HCT116 (cell line): ENCODE measurements around the gene DLG2. TPM values are rescaled to one million over a fixed set of nuclear protein-coding genes. Genes with fewer than 3 reads are reported as not detected.

ENCODE experiments used
- ATAC-seq: fragments of 200-7000 bp; cut with Tn5 transposase; 2 replicates; pipeline ENCODE4 v1.9.1; 2020; ENCODE audit warnings: mild to moderate bottlenecking, moderate library complexity
- BruUV-seq: library from RNA; stranded (reverse); fragments of 400-500 nt; replicated peaks from 2 replicates; lab custom pipeline; 2021; lab: Mats Ljungman, UMichigan
- CTCF ChIA-PET: fragments of 300-600 bp; sonication (Branson Sonifier 250); formaldehyde crosslinking; loops from one replicate; lab custom pipeline; 2021; ENCODE audit warnings: antibody characterized with exemption; lab: Charles Lee
- POLR2A ChIA-PET: fragments of 300-600, 350-600 bp; sonication (Branson Sonifier 250); formaldehyde crosslinking; loops from one replicate; lab custom pipeline; 2021; ENCODE audit warnings: antibody characterized with exemption; lab: Charles Lee
- RAD21 ChIA-PET, 2 experiments: fragments of 300-600 bp; sonication (Branson Sonifier 250); formaldehyde crosslinking; loops; one replicate each; lab custom pipeline; 2023; ENCODE audit warnings: low total read pairs in 2 of 2; ENCODE audit not compliant: uncharacterized antibody in 2 of 2, unreplicated experiment in 2 of 2, low non-redundant PET in 1 of 2; lab: Charles Lee
- DNase-seq: peaks from one replicate; pipeline ENCODE4 v3.0.0-alpha.2; 2010; ENCODE audit warnings: low read depth, low spot score
- H2AFZ ChIP-seq: fragments of 200-600 bp; shearing (Covaris generic), sonication (generic); 2 replicates; pipeline ENCODE4 v1.6.1; 2017; ENCODE audit warnings: low read depth, mixed run types, mixed read lengths, antibody characterized with exemption, low read length; ENCODE audit not compliant: poor library complexity, severe bottlenecking
- H3K27ac ChIP-seq: 2 replicates; pipeline ENCODE4 v1.5.1; 2012; ENCODE audit warnings: low read depth, low read length
- H3K27me3 ChIP-seq: fragments of 200-600 bp; sonication (generic); 2 replicates; pipeline ENCODE4 v1.6.1; 2016; ENCODE audit warnings: mixed run types, low read length, mixed read lengths; ENCODE audit not compliant: insufficient read depth
- H3K36me3 ChIP-seq, 2 experiments: fragments of 200-500 bp in 1 of 2; fragments of 200-600 bp in 1 of 2; sonication (Bioruptor generic) in 1 of 2; sonication (generic) in 1 of 2; 2 replicates each; pipeline versions ENCODE4 v1.5.1 to v1.6.1; 2014 to 2016; ENCODE audit warnings: low read length in 2 of 2, inconsistent platforms in 1 of 2, mixed read lengths in 1 of 2, mixed run types in 1 of 2; ENCODE audit not compliant: insufficient read depth in 2 of 2, control insufficient read depth in 1 of 2
- H3K4me1 ChIP-seq, 2 experiments: fragments of 200-600 bp in 1 of 2; sonication (generic) in 1 of 2; 2 replicates each; pipeline versions ENCODE4 v1.5.1 to v1.6.1; 2012 to 2017; ENCODE audit warnings: low read length in 2 of 2, inconsistent platforms in 1 of 2, mild to moderate bottlenecking in 1 of 2, mixed read lengths in 1 of 2, mixed run types in 1 of 2, moderate library complexity in 1 of 2; ENCODE audit not compliant: insufficient read depth in 2 of 2, control insufficient read depth in 1 of 2
- H3K4me2 ChIP-seq: fragments of 200-600 bp; sonication (generic); 2 replicates; pipeline ENCODE4 v1.6.1; 2017; ENCODE audit warnings: mixed run types, low read length, mixed read lengths
- H3K4me3 ChIP-seq, 2 experiments: fragments of 200-600 bp in 1 of 2; sonication (generic) in 1 of 2; replicated peaks in 1 of 2; 2 replicates each; pipeline ENCODE4 v1.5.1; 2011 to 2016; ENCODE audit warnings: low read length in 2 of 2, control low read depth in 1 of 2, low read depth in 1 of 2, mild to moderate bottlenecking in 1 of 2, mixed read lengths in 1 of 2, mixed run types in 1 of 2
- H3K79me2 ChIP-seq: fragments of 200-600 bp; sonication (generic); 2 replicates; pipeline ENCODE4 v1.6.1; 2017; ENCODE audit warnings: mild to moderate bottlenecking, mixed run types, low read length, moderate library complexity, mixed read lengths; ENCODE audit not compliant: insufficient read depth
- H3K9ac ChIP-seq: fragments of 200-600 bp; sonication (generic); 2 replicates; pipeline ENCODE4 v1.6.1; 2016; ENCODE audit warnings: low read length, mixed read lengths
- H3K9me2 ChIP-seq: fragments of 200-600 bp; sonication (generic), shearing (Covaris generic); 2 replicates; pipeline ENCODE4 v1.6.1; 2017; ENCODE audit warnings: mixed run types, mild to moderate bottlenecking, moderate library complexity; ENCODE audit not compliant: insufficient read depth
- H3K9me3 ChIP-seq, 2 experiments: fragments of 200-500 bp in 1 of 2; fragments of 200-600 bp in 1 of 2; sonication (Bioruptor generic) in 1 of 2; sonication (generic) in 1 of 2; 2 replicates each; pipeline ENCODE4 v1.6.1; 2014 to 2017; ENCODE audit warnings: low read length in 2 of 2, mixed read lengths in 2 of 2, inconsistent platforms in 1 of 2, low read depth in 1 of 2, mild to moderate bottlenecking in 1 of 2, mixed run types in 1 of 2, moderate library complexity in 1 of 2; ENCODE audit not compliant: control insufficient read depth in 1 of 2, insufficient read depth in 1 of 2
- H4K20me1 ChIP-seq: fragments of 200-600 bp; sonication (generic), shearing (Covaris generic); 2 replicates; pipeline ENCODE4 v1.6.1; 2017; ENCODE audit warnings: mixed run types, mild to moderate bottlenecking, moderate library complexity; ENCODE audit not compliant: insufficient read depth
- CBX3 ChIP-seq: IDR thresholded peaks from 2 replicates; pipeline ENCODE4 v1.6.1; 2012; ENCODE audit warnings: low read depth
- EGR1 ChIP-seq: IDR thresholded peaks from 2 replicates; pipeline ENCODE4 v1.6.1; 2012; ENCODE audit warnings: low read depth
- EZH2phosphoT487 ChIP-seq: fragments of 200-600 bp; IDR thresholded peaks from 2 replicates; pipeline ENCODE4 v1.6.1; 2018; ENCODE audit warnings: antibody characterized with exemption, borderline replicate concordance
- FOSL1 ChIP-seq: IDR thresholded peaks from 2 replicates; pipeline ENCODE4 v1.6.1; 2012; ENCODE audit warnings: low read depth
- POLR2A ChIP-seq: IDR thresholded peaks from 2 replicates; pipeline ENCODE4 v1.7.0; 2011; ENCODE audit warnings: borderline replicate concordance; ENCODE audit not compliant: insufficient read depth, insufficient read length; ENCODE audit errors: extremely low read depth
- POLR2AphosphoS5 ChIP-seq: IDR thresholded peaks from 2 replicates; pipeline ENCODE4 v1.6.1; 2011; ENCODE audit warnings: mild to moderate bottlenecking, low read depth, low read length, moderate library complexity
- RAD21 ChIP-seq: IDR thresholded peaks from 2 replicates; pipeline ENCODE4 v1.6.1; 2012; ENCODE audit warnings: low read depth, mild to moderate bottlenecking
- SIN3A ChIP-seq: IDR thresholded peaks from 2 replicates; pipeline ENCODE4 v1.6.1; 2012; ENCODE audit warnings: low read depth
- SP1 ChIP-seq: IDR thresholded peaks from 2 replicates; pipeline ENCODE4 v1.6.1; 2012; ENCODE audit warnings: low read depth
- SRF ChIP-seq: IDR thresholded peaks from 2 replicates; pipeline ENCODE4 v1.6.1; 2012; ENCODE audit warnings: low read depth
- TCF7L2 ChIP-seq: IDR thresholded peaks from 2 replicates; pipeline ENCODE4 v1.7.0; 2011; ENCODE audit warnings: borderline replicate concordance, inconsistent platforms; ENCODE audit not compliant: insufficient read depth, insufficient read length; ENCODE audit errors: extremely low read depth
- YY1 ChIP-seq: IDR thresholded peaks from 2 replicates; pipeline ENCODE4 v1.6.1; 2011; ENCODE audit warnings: low read length, low read depth, moderate library complexity, mild to moderate bottlenecking; ENCODE audit not compliant: insufficient replicate concordance; ENCODE audit errors: extremely low read depth
- ZNF274 ChIP-seq: fragments of 200-500 bp; sonication (Bioruptor generic); IDR thresholded peaks from 2 replicates; pipeline ENCODE4 v1.6.1; 2014; ENCODE audit warnings: mild to moderate bottlenecking, low read depth, low read length, inconsistent platforms
- intact Hi-C: fragments of 100-400 bp; cut with micrococcal nuclease; formaldehyde crosslinking; loops from 2 replicates; pipeline ENCODE4 v1.10.0; 2022
- total RNA-seq: library from RNA; stranded (reverse); gene quantifications from one replicate; pipeline ENCODE4 v1.2.1, GENCODE V29; 2021; ENCODE audit not compliant: unreplicated experiment
- TF ChIP-seq, protein P1 (sequence below): IDR thresholded peaks from 2 replicates; pipeline ENCODE4 v1.6.1; 2012; ENCODE audit warnings: low read depth
- TF ChIP-seq, protein P2 (sequence below), 3 experiments: fragments of 200-600 bp in 1 of 3; sonication (generic) in 1 of 3; IDR thresholded peaks in 2 of 3; conservative IDR thresholded peaks in 1 of 3; 2 replicates each; pipeline ENCODE4 v1.5.1; 2012 to 2017; ENCODE audit warnings: low read depth in 2 of 3, low read length in 2 of 3, antibody characterized with exemption in 1 of 3, borderline replicate concordance in 1 of 3, control low read depth in 1 of 3, mild to moderate bottlenecking in 1 of 3, mixed read lengths in 1 of 3, mixed run types in 1 of 3, moderate library complexity in 1 of 3; ENCODE audit not compliant: insufficient read depth in 1 of 3
- TF ChIP-seq, protein P3 (sequence below): IDR thresholded peaks from 2 replicates; pipeline ENCODE4 v1.6.1; 2011; ENCODE audit warnings: mild to moderate bottlenecking, low read length, moderate library complexity; ENCODE audit not compliant: insufficient replicate concordance; ENCODE audit errors: extremely low read depth

DLG2 gene
- total RNA-seq, 1 experiment from 2014 or later, result 2.4 TPM

DNA sequence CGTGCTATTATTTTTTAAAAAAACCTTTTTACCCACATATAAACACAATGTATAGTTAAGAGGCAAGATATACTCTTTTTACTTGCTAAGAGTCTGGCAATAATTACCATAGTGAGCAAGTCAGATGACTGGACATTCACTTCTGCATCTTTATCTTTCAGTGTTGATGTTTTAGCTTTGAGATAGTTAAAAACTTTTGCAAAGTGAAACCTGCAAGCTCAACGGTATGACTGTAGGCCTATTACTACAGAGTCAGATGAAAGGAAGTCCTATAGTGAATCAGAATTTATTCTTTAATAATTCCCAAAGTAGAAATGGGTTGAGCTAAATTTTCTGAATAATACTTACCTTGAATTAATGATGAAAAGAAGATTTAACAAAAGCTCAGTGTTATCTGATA lies 2104.2 kb downstream of the DLG2 start:
- Histone ChIP-seq H3K9me2 (no peaks in the 10 kb centered on the region), H3K4me1 (no peaks in the 10 kb centered on the region), H4K20me1 (no peaks in the 10 kb centered on the region), H2AFZ (no peak overlapping the region), H3K36me3 (no peaks in the 10 kb centered on the region), H3K4me2 (no peak overlapping the region), H3K9ac (no peak overlapping the region), H3K79me2 (no peaks in the 10 kb centered on the region), H3K27me3 (peaks cover 30% of the 10 kb centered on the region), H3K9me3 (no peaks in the 10 kb centered on the region), H3K4me3 (no peak overlapping the region), H3K27ac (no peak overlapping the region)
- no peak for DNase-seq
- TF ChIP-seq FOSL1 (no peak), SP1 (no peak), POLR2AphosphoS5 (no peak), POLR2A (no peak), TCF7L2 (no peak), EGR1 (no peak), CBX3 (no peak), SRF (no peak), YY1 (no peak), EZH2phosphoT487 (no peak), ZNF274 (no peak), RAD21 (no peak), SIN3A (no peak)
- TF ChIP-seq, protein P1, sequence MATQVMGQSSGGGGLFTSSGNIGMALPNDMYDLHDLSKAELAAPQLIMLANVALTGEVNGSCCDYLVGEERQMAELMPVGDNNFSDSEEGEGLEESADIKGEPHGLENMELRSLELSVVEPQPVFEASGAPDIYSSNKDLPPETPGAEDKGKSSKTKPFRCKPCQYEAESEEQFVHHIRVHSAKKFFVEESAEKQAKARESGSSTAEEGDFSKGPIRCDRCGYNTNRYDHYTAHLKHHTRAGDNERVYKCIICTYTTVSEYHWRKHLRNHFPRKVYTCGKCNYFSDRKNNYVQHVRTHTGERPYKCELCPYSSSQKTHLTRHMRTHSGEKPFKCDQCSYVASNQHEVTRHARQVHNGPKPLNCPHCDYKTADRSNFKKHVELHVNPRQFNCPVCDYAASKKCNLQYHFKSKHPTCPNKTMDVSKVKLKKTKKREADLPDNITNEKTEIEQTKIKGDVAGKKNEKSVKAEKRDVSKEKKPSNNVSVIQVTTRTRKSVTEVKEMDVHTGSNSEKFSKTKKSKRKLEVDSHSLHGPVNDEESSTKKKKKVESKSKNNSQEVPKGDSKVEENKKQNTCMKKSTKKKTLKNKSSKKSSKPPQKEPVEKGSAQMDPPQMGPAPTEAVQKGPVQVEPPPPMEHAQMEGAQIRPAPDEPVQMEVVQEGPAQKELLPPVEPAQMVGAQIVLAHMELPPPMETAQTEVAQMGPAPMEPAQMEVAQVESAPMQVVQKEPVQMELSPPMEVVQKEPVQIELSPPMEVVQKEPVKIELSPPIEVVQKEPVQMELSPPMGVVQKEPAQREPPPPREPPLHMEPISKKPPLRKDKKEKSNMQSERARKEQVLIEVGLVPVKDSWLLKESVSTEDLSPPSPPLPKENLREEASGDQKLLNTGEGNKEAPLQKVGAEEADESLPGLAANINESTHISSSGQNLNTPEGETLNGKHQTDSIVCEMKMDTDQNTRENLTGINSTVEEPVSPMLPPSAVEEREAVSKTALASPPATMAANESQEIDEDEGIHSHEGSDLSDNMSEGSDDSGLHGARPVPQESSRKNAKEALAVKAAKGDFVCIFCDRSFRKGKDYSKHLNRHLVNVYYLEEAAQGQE, result no peak
- TF ChIP-seq, protein P2, sequence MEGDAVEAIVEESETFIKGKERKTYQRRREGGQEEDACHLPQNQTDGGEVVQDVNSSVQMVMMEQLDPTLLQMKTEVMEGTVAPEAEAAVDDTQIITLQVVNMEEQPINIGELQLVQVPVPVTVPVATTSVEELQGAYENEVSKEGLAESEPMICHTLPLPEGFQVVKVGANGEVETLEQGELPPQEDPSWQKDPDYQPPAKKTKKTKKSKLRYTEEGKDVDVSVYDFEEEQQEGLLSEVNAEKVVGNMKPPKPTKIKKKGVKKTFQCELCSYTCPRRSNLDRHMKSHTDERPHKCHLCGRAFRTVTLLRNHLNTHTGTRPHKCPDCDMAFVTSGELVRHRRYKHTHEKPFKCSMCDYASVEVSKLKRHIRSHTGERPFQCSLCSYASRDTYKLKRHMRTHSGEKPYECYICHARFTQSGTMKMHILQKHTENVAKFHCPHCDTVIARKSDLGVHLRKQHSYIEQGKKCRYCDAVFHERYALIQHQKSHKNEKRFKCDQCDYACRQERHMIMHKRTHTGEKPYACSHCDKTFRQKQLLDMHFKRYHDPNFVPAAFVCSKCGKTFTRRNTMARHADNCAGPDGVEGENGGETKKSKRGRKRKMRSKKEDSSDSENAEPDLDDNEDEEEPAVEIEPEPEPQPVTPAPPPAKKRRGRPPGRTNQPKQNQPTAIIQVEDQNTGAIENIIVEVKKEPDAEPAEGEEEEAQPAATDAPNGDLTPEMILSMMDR (IDR thresholded peaks at IDR 0.05 in 2 of 3, conservative IDR thresholded peaks at IDR 0.05 in 1 of 3; ENCODE audit: borderline replicate concordance in 1 of 3, insufficient read depth in 1 of 3, low read depth in 2 of 3, low read length in 2 of 3), result no peak
- TF ChIP-seq, protein P3, sequence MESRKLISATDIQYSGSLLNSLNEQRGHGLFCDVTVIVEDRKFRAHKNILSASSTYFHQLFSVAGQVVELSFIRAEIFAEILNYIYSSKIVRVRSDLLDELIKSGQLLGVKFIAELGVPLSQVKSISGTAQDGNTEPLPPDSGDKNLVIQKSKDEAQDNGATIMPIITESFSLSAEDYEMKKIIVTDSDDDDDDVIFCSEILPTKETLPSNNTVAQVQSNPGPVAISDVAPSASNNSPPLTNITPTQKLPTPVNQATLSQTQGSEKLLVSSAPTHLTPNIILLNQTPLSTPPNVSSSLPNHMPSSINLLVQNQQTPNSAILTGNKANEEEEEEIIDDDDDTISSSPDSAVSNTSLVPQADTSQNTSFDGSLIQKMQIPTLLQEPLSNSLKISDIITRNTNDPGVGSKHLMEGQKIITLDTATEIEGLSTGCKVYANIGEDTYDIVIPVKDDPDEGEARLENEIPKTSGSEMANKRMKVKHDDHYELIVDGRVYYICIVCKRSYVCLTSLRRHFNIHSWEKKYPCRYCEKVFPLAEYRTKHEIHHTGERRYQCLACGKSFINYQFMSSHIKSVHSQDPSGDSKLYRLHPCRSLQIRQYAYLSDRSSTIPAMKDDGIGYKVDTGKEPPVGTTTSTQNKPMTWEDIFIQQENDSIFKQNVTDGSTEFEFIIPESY, result no peak
- RAD21 ChIA-PET, result no interaction called here
- intact Hi-C loops, result no loop called here
- CTCF ChIA-PET, result interaction anchor here (0.8 kb wide), 1 partner anchor 201 kb away, joined by 3 read pairs; no protein-coding TSS in a partner anchor
- no peak for ATAC-seq
- no TSS peak for BruUV-seq
- POLR2A ChIA-PET, result no interaction called here
